ENCODE results near the gene SLC44A4.

DNA sequence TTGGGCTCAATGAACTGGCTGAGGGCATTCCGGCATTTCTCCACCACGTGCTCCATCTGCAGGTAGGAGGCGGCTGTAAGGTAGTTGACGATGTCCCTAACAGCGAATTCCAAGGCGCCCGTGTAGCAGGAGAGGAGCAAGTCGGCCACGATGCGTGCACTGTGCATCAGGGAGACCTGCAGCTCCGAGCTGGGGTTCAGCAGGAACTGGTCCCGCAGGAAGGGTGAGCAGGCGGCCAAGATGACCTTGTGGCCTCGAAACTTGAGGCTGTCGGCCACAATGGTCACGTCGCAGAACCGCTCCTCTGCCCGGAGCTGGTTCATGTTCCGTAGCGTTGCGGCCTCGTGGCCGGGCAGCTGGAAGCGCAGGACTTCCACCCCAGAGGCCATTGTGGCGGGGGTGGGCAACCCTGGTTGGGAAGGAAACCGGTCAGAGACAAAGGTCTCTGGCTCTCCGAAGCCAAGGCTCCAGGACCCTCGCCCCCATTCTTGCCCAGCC lies 22.2 kb upstream of the SLC44A4 start:
- TF ChIP-seq CTCF (IDR thresholded peaks at IDR 0.05; ENCODE audit: control extremely low read depth in 1 of 3, insufficient read depth in 1 of 3, low read depth in 1 of 3, low read length in 3 of 3) = peak in 1 of 3 experiments; percentile 7; a peak in 1 of 4 replicates
- TF ChIP-seq, protein P1, sequence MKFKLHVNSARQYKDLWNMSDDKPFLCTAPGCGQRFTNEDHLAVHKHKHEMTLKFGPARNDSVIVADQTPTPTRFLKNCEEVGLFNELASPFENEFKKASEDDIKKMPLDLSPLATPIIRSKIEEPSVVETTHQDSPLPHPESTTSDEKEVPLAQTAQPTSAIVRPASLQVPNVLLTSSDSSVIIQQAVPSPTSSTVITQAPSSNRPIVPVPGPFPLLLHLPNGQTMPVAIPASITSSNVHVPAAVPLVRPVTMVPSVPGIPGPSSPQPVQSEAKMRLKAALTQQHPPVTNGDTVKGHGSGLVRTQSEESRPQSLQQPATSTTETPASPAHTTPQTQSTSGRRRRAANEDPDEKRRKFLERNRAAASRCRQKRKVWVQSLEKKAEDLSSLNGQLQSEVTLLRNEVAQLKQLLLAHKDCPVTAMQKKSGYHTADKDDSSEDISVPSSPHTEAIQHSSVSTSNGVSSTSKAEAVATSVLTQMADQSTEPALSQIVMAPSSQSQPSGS (IDR thresholded peaks at IDR 0.05; ENCODE audit: low read length) = no peak

Data from H1 (cell line).